ENCODE measurements around the gene EPB41L3.
"Not testable (repeated sequence)": the region's sequence is repeated elsewhere in the genome, so short reads cannot be mapped to it uniquely, and the experiment has no call there.

Gene EPB41L3

GRCh38 chr18:5496305-5496704, 47.5 kb downstream of the EPB41L3 start:
- DNase-seq (ENCODE audit: low read depth): no peak

GRCh38 chr18:5490753-5491480, 52.9 kb downstream of the EPB41L3 start:
- no peak for DNase-seq (ENCODE audit: low read depth)

- DNase-seq (ENCODE audit: low read depth): no peak
These were observed 55.0 kb downstream of the EPB41L3 start for GRCh38 chr18:5488844-5489243.

GRCh38 chr18:5488044-5488443, 55.8 kb downstream of the EPB41L3 start:
- DNase-seq (ENCODE audit: low read depth): not testable (repeated sequence)

GRCh38 chr18:5484526-5484925, 59.3 kb downstream of the EPB41L3 start:
- no peak for DNase-seq (ENCODE audit: low read depth)

- DNase-seq (ENCODE audit: low read depth): no peak
These were observed 62.2 kb downstream of the EPB41L3 start for GRCh38 chr18:5481621-5482020.

- DNase-seq (ENCODE audit: low read depth): no peak
These were observed 65.5 kb downstream of the EPB41L3 start for GRCh38 chr18:5478261-5478660.

GRCh38 chr18:5476961-5477800, 66.6 kb downstream of the EPB41L3 start:
- no peak for DNase-seq (ENCODE audit: low read depth)

- DNase-seq (ENCODE audit: low read depth): no peak
These were observed 68.5 kb downstream of the EPB41L3 start for GRCh38 chr18:5475267-5475666.

GRCh38 chr18:5469340-5469739, 74.5 kb downstream of the EPB41L3 start:
- DNase-seq (ENCODE audit: low read depth): no peak

GRCh38 chr18:5468394-5468793, 75.4 kb downstream of the EPB41L3 start:
- DNase-seq (ENCODE audit: low read depth): no peak

GRCh38 chr18:5467671-5468070, 76.1 kb downstream of the EPB41L3 start:
- no peak for DNase-seq (ENCODE audit: low read depth)

GRCh38 chr18:5466256-5466655, 77.5 kb downstream of the EPB41L3 start:
- no peak for DNase-seq (ENCODE audit: low read depth)

GRCh38 chr18:5464251-5464650, 79.5 kb downstream of the EPB41L3 start:
- DNase-seq (ENCODE audit: low read depth): no peak

- DNase-seq (ENCODE audit: low read depth): no peak
These were observed 80.0 kb downstream of the EPB41L3 start for GRCh38 chr18:5463831-5464230.

GRCh38 chr18:5463390-5463789, 80.4 kb downstream of the EPB41L3 start:
- peak; percentile 42 for DNase-seq (ENCODE audit: low read depth)

GRCh38 chr18:5462227-5462626, 81.6 kb downstream of the EPB41L3 start:
- DNase-seq (ENCODE audit: low read depth): no peak

GRCh38 chr18:5461041-5461440, 82.8 kb downstream of the EPB41L3 start:
- no peak for DNase-seq (ENCODE audit: low read depth)

- DNase-seq (ENCODE audit: low read depth): no peak
These were observed 86.3 kb downstream of the EPB41L3 start for GRCh38 chr18:5457462-5457957.

- DNase-seq (ENCODE audit: low read depth): peak; percentile 0
These were observed 87.0 kb downstream of the EPB41L3 start for GRCh38 chr18:5456577-5457461.

GRCh38 chr18:5455674-5456073, 88.1 kb downstream of the EPB41L3 start:
- no peak for DNase-seq (ENCODE audit: low read depth)

GRCh38 chr18:5452943-5453443, 90.8 kb downstream of the EPB41L3 start:
- DNase-seq (ENCODE audit: low read depth): no peak
